ENCODE measurements around the gene PSAT1. TPM values are rescaled to one million over a fixed set of nuclear protein-coding genes. Genes with fewer than 3 reads are reported as not detected.

Gene PSAT1
- total RNA-seq, 2 experiments from 2014 or later, result 71.9 to 78.9 TPM

- peaks cover 64% of the 10 kb centered on the region for H3K36me3 Mint-ChIP-seq
- POLR2A ChIA-PET, result no interaction called here
- H3K27me3 Mint-ChIP-seq, result peaks cover 3% of the 10 kb centered on the region
Observed at GRCh38 chr9:78332381-78332780, 35.5 kb downstream of the PSAT1 start.

GRCh38 chr9:78348848-78349247 is 51.9 kb downstream of the PSAT1 start:
- no peaks in the 10 kb centered on the region for H3K9me3 Mint-ChIP-seq
- H3K36me3 Mint-ChIP-seq, result peaks cover 18% of the 10 kb centered on the region
- no peak overlapping the region for H3K4me3 Mint-ChIP-seq
- peaks cover 15% of the 10 kb centered on the region for H3K4me1 Mint-ChIP-seq
- no peak overlapping the region for H3K27ac Mint-ChIP-seq
- ATAC-seq (ENCODE audit: low read depth) (no peak), DNase-seq (no peak)
- no peaks in the 10 kb centered on the region for H3K27me3 Mint-ChIP-seq
- POLR2A ChIA-PET, result no interaction called here

More at GRCh38 chr9:78332381-78332780, 35.5 kb downstream of the PSAT1 start:
- ATAC-seq (ENCODE audit: low read depth) (no peak), DNase-seq (no peak)
- H3K27ac Mint-ChIP-seq, result no peak overlapping the region
- H3K4me1 Mint-ChIP-seq, result peaks cover 13% of the 10 kb centered on the region
- H3K4me3 Mint-ChIP-seq, result no peak overlapping the region
- peaks cover 14% of the 10 kb centered on the region for H3K9me3 Mint-ChIP-seq

- H3K9me3 Mint-ChIP-seq, result no peaks in the 10 kb centered on the region
- H3K27me3 Mint-ChIP-seq, result no peaks in the 10 kb centered on the region
- POLR2A ChIA-PET, result no interaction called here
- ATAC-seq (ENCODE audit: low read depth), result peak; percentile 89
- peaks cover 16% of the 10 kb centered on the region for H3K36me3 Mint-ChIP-seq
- no peak for DNase-seq
- H3K4me1 Mint-ChIP-seq, result peaks cover 11% of the 10 kb centered on the region
- H3K27ac Mint-ChIP-seq, result peak overlapping the region; percentile 91
- peak overlapping the region; percentile 66 for H3K4me3 Mint-ChIP-seq
Observed at GRCh38 chr9:78351816-78352215, 54.9 kb downstream of the PSAT1 start.

- POLR2A ChIA-PET, result no interaction called here
- no peaks in the 10 kb centered on the region for H3K9me3 Mint-ChIP-seq
- H3K27ac Mint-ChIP-seq, result no peak overlapping the region
- H3K4me3 Mint-ChIP-seq, result no peak overlapping the region
- DNase-seq (no peak), ATAC-seq (ENCODE audit: low read depth) (no peak)
- H3K27me3 Mint-ChIP-seq, result no peaks in the 10 kb centered on the region
- peaks cover 11% of the 10 kb centered on the region for H3K4me1 Mint-ChIP-seq
- peaks cover 11% of the 10 kb centered on the region for H3K36me3 Mint-ChIP-seq
Observed at GRCh38 chr9:78354324-78354973, 57.5 kb downstream of the PSAT1 start.

GRCh38 chr9:78354989-78355388 is 58.1 kb downstream of the PSAT1 start:
- POLR2A ChIA-PET, result no interaction called here
- Mint-ChIP-seq H3K27me3 (no peaks in the 10 kb centered on the region), H3K27ac (no peak overlapping the region), H3K4me3 (no peak overlapping the region), H3K36me3 (peaks cover 11% of the 10 kb centered on the region), H3K9me3 (no peaks in the 10 kb centered on the region), H3K4me1 (peaks cover 11% of the 10 kb centered on the region)
- no peak for DNase-seq
- ATAC-seq (ENCODE audit: low read depth), result no peak

- H3K36me3 Mint-ChIP-seq, result peaks cover 7% of the 10 kb centered on the region
- H3K4me1 Mint-ChIP-seq, result peaks cover 8% of the 10 kb centered on the region
- H3K9me3 Mint-ChIP-seq, result no peaks in the 10 kb centered on the region
- no peak for DNase-seq
- H3K27ac Mint-ChIP-seq, result peak overlapping the region; percentile 38
- POLR2A ChIA-PET, result no interaction called here
- ATAC-seq (ENCODE audit: low read depth), result no peak
- peaks cover under 1% of the 10 kb centered on the region for H3K27me3 Mint-ChIP-seq
- H3K4me3 Mint-ChIP-seq, result no peak overlapping the region
Observed at GRCh38 chr9:78356634-78357033, 59.7 kb downstream of the PSAT1 start.

- no peak for DNase-seq
- peaks cover 1% of the 10 kb centered on the region for H3K4me1 Mint-ChIP-seq
- H3K27me3 Mint-ChIP-seq, result peaks cover 4% of the 10 kb centered on the region
- no peak overlapping the region for H3K27ac Mint-ChIP-seq
- H3K9me3 Mint-ChIP-seq, result no peaks in the 10 kb centered on the region
- peaks cover 3% of the 10 kb centered on the region for H3K36me3 Mint-ChIP-seq
- H3K4me3 Mint-ChIP-seq, result no peak overlapping the region
- POLR2A ChIA-PET, result no interaction called here
- ATAC-seq (ENCODE audit: low read depth), result no peak
Observed at GRCh38 chr9:78357165-78357873, 60.4 kb downstream of the PSAT1 start.

GRCh38 chr9:78358329-78359051 is 61.6 kb downstream of the PSAT1 start:
- POLR2A ChIA-PET, result no interaction called here

GRCh38 chr9:78363221-78363620 is 66.3 kb downstream of the PSAT1 start:
- Mint-ChIP-seq H3K4me1 (peaks cover 2% of the 10 kb centered on the region), H3K27me3 (peaks cover 4% of the 10 kb centered on the region), H3K27ac (no peak overlapping the region), H3K4me3 (no peak overlapping the region), H3K9me3 (no peaks in the 10 kb centered on the region), H3K36me3 (no peaks in the 10 kb centered on the region)
- ATAC-seq (ENCODE audit: low read depth), result no peak
- POLR2A ChIA-PET, result interaction anchor here (1.3 kb wide), 1 partner anchor 66 kb away, joined by 4 read pairs; the partner anchor contains the start of gene PSAT1
- DNase-seq, result no peak

More at GRCh38 chr9:78358329-78359051, 61.6 kb downstream of the PSAT1 start:
- Mint-ChIP-seq H3K9me3 (no peaks in the 10 kb centered on the region), H3K27ac (no peak overlapping the region), H3K4me3 (no peak overlapping the region), H3K36me3 (peaks cover 2% of the 10 kb centered on the region), H3K27me3 (peaks cover 4% of the 10 kb centered on the region), H3K4me1 (no peaks in the 10 kb centered on the region)
- ATAC-seq (ENCODE audit: low read depth), result no peak
- no peak for DNase-seq

GRCh38 chr9:78365748-78366697 is 69.1 kb downstream of the PSAT1 start:
- DNase-seq (no peak), ATAC-seq (ENCODE audit: low read depth) (no peak)
- Mint-ChIP-seq H3K4me1 (peaks cover 2% of the 10 kb centered on the region), H3K27me3 (peaks cover 7% of the 10 kb centered on the region), H3K9me3 (no peaks in the 10 kb centered on the region), H3K27ac (no peak overlapping the region), H3K4me3 (no peak overlapping the region), H3K36me3 (no peaks in the 10 kb centered on the region)
- POLR2A ChIA-PET, result no interaction called here

- H3K27ac Mint-ChIP-seq, result no peak overlapping the region
- no peaks in the 10 kb centered on the region for H3K9me3 Mint-ChIP-seq
- POLR2A ChIA-PET, result no interaction called here
- DNase-seq (no peak), ATAC-seq (ENCODE audit: low read depth) (no peak)
- H3K4me3 Mint-ChIP-seq, result no peak overlapping the region
- H3K4me1 Mint-ChIP-seq, result peaks cover 3% of the 10 kb centered on the region
- peaks cover 7% of the 10 kb centered on the region for H3K27me3 Mint-ChIP-seq
- no peaks in the 10 kb centered on the region for H3K36me3 Mint-ChIP-seq
Observed at GRCh38 chr9:78366827-78367226, 69.9 kb downstream of the PSAT1 start.

GRCh38 chr9:78368236-78368635 is 71.3 kb downstream of the PSAT1 start:
- peaks cover 5% of the 10 kb centered on the region for H3K4me1 Mint-ChIP-seq
- DNase-seq, result no peak
- H3K27ac Mint-ChIP-seq, result no peak overlapping the region
- peaks cover 12% of the 10 kb centered on the region for H3K27me3 Mint-ChIP-seq
- no peak for ATAC-seq (ENCODE audit: low read depth)
- POLR2A ChIA-PET, result no interaction called here
- no peaks in the 10 kb centered on the region for H3K9me3 Mint-ChIP-seq
- H3K4me3 Mint-ChIP-seq, result no peak overlapping the region
- H3K36me3 Mint-ChIP-seq, result no peaks in the 10 kb centered on the region
